ENCODE data around the gene KPNA3.
"Not testable (repeated sequence)": the region's sequence is repeated elsewhere in the genome, so short reads cannot be mapped to it uniquely, and the experiment has no call there.

Gene KPNA3

GRCh38 chr13:49792550-49793324 lies at the start of gene KPNA3:
Gene KPNA3, minus strand, starts transcription at chr13:49792682. Its CDS starts 176 bp downstream, at chr13:49792506.
- peak; percentile 97 for DNase-seq

- DNase-seq: no peak
Measured at GRCh38 chr13:49841964-49842363, 49.5 kb upstream of the KPNA3 start.

GRCh38 chr13:49840675-49841074 lies 48.2 kb upstream of the KPNA3 start:
- no peak for DNase-seq

- DNase-seq: no peak
Measured at GRCh38 chr13:49840266-49840665, 47.8 kb upstream of the KPNA3 start.

DNA sequence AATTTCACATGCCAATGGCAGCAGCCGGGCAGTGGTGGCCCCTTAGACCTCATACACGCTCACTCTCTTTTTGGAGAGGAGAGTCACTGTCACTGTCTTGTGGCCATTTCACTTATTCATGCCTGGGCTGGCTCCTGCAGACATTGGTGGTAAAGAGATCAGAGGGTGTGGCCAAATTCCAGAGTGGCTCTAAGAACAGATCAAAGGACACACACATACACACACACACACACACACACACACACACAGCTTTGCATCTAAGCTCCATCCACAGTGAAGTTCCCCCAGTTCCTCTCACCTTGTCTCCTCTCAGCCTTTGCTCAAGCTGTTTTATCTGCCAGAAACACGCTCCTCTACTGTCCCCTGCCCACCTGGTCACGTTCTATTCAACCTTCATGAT lies 46.5 kb upstream of the KPNA3 start:
- DNase-seq: no peak

DNA sequence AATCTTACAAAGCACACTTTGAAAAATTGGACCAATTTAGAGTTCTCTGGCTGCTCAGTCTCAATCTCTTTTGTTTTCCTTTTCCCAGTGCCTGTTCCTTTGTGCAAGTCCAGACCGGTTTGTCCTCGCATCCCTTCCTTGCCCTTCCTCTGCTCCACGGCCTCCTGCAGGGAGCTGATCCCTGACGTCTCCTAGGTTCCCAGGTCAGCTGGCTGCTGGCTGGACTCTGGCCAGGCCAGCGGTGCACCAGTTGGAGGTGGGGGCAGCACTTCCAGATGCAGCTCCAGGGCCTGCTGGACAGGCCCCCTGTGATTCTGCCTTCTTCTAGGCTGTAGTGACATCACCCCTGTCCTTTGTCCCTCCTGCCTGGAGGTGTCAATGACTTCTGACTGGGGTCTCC lies 44.0 kb upstream of the KPNA3 start:
- no peak for DNase-seq

DNA sequence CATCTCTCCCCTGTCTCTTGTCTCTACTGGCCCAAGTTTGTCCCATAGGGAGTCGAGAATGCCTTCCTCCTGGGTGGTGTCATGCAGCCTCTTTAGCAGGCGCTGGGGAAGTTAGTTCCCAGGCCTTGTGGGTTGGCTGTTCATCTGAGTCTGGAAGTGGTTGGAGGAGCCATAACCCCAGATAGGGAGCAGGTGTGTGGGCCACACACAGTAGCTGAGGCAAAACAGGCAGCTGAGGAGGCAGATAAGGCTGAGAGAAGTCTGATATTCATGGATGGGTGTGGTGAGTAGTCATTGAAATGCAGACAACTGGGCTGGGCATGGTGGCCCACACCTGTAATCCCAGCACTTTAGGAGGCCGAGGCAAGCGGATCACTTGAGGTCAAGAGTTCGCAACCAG lies 40.9 kb upstream of the KPNA3 start:
- no peak for DNase-seq

- no peak for DNase-seq
Measured at GRCh38 chr13:49831455-49831854, 39.0 kb upstream of the KPNA3 start.

- no peak for DNase-seq
Measured at GRCh38 chr13:49830721-49831120, 38.2 kb upstream of the KPNA3 start.

- no peak for DNase-seq
Measured at GRCh38 chr13:49829715-49830114, 37.2 kb upstream of the KPNA3 start.

DNA sequence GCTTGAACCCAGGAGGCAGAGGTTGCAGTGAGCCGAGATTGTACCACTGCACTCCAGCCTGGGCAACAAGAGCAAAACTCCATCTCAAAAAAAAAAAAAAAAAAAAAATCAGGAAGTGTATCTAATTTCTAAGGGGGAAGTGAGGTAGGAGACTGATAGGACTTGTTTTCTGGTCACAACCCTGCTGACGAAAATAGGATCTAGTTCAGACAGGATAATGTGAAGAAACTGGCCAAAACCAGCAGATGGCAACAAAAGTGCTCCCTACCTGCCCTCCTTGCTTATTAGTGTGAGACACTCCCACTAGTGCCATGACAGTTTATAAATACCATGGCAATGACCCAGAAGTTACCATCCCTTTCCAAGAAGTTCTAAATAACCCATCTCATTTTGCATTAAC lies 36.0 kb upstream of the KPNA3 start:
- DNase-seq: no peak

DNA sequence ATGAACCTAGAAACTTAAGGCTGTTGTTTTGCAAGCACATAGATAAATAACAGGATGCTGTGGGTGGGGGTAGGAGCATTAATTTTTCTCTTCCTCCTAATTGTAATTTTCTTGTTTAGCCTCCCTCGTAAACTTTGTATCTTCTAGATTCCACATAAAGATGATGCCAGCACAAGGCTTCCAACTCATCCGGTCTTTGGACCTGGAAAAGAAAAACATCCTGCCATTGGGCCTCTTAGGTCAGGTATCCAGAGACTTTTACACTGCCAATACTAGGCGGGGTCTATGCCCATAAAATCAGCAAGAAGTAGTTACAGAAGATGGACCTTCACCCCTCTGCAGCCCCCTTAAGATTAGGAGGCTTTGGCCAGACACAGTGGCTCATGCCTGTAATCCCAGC lies 35.4 kb upstream of the KPNA3 start:
- no peak for DNase-seq

DNA sequence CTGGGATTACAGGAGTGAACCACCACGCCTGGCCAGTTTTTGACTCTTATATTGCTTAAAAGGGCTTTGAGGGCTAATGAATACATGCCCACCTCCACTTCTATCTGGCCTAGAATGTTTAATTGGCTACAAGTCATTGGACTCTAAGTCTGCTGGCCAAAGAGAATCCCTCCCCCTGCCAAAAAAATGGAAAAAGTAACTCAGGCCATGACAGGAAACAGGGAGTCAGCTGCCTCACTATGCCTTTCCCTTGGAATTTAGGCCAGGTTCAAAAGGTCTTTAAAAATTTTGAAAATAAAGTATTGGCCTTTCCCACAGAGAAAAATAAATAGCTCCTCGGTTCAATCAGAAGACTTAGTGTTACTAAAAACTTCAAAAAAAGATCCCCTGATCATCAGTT lies 34.9 kb upstream of the KPNA3 start:
- no peak for DNase-seq

DNA sequence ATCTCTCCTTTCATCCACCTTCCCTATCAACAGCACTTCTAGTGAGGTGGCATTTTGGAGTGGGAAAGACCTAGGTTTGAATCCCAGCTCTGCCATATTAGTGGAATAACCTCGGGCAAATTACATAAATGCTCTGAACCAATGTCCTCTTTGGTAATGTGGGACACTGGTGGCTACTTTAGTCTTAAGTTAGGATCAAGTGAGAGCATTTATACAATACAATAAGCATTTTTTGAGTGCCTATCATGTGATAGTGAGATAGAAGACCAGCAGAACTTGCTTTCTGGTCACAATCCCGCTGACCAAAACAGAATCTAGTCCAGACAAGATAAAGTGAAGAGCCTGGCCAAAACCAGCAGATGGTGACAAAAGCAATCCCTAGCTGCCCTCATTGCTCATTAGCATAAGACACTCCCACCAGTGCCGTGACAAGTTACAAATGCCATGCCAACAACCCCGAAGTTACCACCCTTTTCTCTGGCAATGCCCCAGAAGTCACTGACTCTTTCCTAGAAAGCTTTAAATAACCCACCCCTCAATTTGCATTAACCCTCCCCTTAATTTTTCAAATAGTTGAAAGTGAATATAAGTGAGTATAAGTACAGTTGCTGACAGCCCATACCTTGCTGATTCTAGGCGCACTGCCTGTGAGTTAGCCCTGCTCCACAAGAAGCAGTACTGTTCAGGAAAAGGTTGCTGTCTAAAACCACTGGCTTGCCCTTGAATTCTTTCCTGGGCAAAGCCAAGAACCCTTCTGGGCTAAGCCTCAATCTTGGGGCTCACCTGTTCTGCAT lies 28.9 kb upstream of the KPNA3 start:
- DNase-seq: no peak

- no peak for DNase-seq
Measured at GRCh38 chr13:49820591-49821215, 28.2 kb upstream of the KPNA3 start.

GRCh38 chr13:49816047-49816446 lies 23.6 kb upstream of the KPNA3 start:
- not testable (repeated sequence) for DNase-seq

GRCh38 chr13:49814551-49815270 lies 22.2 kb upstream of the KPNA3 start:
- no peak for DNase-seq

GRCh38 chr13:49812812-49813211 lies 20.3 kb upstream of the KPNA3 start:
- DNase-seq: no peak

DNA sequence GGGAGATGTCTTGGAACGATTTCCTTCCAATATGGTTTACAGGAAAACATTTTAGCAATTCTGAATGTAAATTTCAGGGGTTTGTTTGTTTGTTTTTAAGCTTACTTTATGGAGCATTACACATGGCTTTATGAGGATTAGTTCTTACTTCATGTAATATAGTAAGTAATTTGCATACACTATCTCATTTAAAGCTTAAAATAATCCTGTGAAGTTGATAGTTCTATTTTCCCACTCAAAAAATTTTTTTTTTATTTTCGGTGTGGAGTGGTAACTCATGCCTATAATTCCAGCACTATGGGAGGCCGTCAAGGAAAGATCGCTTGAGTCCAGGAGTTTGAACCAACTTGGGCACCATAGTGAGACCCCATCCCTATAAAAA lies 19.0 kb upstream of the KPNA3 start:
- DNase-seq: no peak

- no peak for DNase-seq
Measured at GRCh38 chr13:49810567-49811526, 18.4 kb upstream of the KPNA3 start.

GRCh38 chr13:49807681-49808080 lies 15.2 kb upstream of the KPNA3 start:
- DNase-seq: no peak

DNA sequence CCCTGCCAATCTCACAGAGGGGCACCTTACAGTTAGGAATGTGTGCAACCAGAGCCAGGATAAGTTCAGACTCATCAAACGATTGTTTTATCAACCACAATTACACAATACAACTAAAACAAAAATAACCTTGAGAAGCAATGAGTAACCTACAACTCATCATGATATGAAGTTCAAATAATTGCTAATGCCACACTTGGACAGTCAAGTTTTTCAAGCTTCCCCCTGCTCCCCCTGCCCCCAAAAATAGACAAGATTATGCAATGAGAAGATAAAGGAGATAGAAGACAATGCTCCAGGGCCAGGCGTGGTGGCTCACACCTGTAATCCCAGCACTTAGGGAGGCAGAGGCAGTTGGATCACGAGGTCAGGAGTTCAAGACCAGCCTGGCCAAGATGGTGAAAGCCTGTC lies 13.6 kb upstream of the KPNA3 start:
- no peak for DNase-seq
